Fibroblast of pulmonary artery (primary cell): Measurements from ENCODE around the gene ANXA2.

Experiments used
- DNase-seq: peaks from one replicate; pipeline ENCODE4 v3.0.0-alpha.2; 2010; ENCODE audit warnings: low read depth
- H3K4me3 ChIP-seq: replicated peaks from 2 replicates; pipeline ENCODE4 v1.5.1; 2011; ENCODE audit warnings: low read depth, mild to moderate bottlenecking, control low read depth, low read length, moderate library complexity
- CTCF ChIP-seq: IDR thresholded peaks from 2 replicates; pipeline ENCODE4 v1.5.1; 2011; ENCODE audit warnings: mild to moderate bottlenecking, control low read depth, low read length, inconsistent platforms; ENCODE audit errors: missing control alignments

Gene ANXA2

GRCh38 chr15:60353245-60353920 is 44.4 kb downstream of the ANXA2 start:
- DNase-seq, result no peak
- no peak for TF ChIP-seq CTCF
- H3K4me3 ChIP-seq, result no peak overlapping the region

DNA sequence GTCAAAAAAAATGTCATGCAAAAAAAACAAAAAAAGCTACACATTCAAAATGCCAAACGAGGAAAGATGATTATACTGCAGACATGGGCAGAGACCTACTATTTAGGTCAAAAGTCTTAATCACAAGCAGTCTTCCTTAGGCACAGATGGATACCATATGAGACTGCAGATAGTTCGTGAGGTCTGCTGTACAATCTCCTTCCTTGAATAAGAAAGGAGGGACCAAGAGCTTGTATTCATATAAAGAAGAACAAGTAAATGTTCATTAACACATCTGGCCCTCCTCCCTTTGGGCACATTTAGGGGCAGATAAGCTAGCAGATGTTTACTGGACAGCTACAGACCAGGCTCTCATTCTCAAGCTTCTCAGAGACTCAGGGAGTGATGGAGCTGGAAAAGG is 45.3 kb downstream of the ANXA2 start:
- H3K4me3 ChIP-seq, result no peak overlapping the region
- TF ChIP-seq CTCF, result no peak
- no peak for DNase-seq

- no peak for DNase-seq
- TF ChIP-seq CTCF, result no peak
- no peak overlapping the region for H3K4me3 ChIP-seq
These were observed 46.7 kb downstream of the ANXA2 start for GRCh38 chr15:60351066-60351465.

- DNase-seq, result no peak
- no peak for TF ChIP-seq CTCF
- H3K4me3 ChIP-seq, result no peak overlapping the region
These were observed 47.7 kb downstream of the ANXA2 start for GRCh38 chr15:60350108-60350507.

DNA sequence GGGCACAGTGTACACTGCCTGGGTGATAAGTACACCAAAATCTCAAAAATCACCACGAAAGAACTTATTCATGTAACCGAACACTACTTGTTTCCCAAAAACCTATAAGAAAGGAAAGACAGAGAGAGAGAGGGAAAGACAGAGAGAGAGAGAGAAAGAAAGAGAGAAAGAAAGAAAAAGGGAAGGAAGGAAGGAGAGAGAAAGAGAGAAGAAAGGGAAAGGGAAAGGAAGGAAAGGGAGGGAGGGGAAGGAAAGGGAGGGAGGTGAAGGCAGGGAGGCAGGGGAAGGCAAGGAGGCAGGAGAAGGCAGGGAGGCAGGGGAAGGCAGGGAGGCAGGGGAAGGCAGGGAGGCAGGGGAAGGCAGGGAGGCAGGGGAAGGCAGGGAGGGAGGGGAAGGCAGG is 48.2 kb downstream of the ANXA2 start:
- DNase-seq, result no peak
- no peak for TF ChIP-seq CTCF
- H3K4me3 ChIP-seq, result no peak overlapping the region

DNA sequence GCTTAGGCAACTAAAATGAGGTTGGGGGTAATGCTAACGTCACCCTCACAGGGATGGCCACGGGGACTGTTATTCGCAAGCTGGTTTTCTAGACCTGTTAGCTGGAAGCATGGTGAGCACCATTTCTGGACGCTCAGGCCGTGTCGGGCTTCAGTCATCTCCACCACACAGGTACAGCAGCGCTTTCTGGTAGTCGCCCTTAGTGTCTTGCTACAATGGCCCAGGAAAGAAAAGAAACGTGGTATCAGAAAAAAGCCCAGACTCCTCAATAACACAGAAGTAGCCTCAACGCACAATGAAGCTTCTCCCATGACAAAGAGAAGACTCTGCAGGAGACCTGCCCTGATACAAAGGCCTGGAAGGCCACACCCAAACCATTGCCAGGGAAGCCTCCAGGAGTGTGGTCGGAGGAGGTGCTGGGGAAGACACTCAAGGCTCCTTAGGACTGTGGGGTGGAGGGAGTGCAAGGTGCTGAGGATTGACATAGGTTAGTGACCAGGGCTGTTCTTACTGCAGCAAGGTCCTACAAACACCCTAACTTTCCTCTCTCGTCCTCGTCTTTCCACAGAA is 50.2 kb downstream of the ANXA2 start:
- TF ChIP-seq CTCF, result no peak
- no peak for DNase-seq
- H3K4me3 ChIP-seq, result no peak overlapping the region

DNA sequence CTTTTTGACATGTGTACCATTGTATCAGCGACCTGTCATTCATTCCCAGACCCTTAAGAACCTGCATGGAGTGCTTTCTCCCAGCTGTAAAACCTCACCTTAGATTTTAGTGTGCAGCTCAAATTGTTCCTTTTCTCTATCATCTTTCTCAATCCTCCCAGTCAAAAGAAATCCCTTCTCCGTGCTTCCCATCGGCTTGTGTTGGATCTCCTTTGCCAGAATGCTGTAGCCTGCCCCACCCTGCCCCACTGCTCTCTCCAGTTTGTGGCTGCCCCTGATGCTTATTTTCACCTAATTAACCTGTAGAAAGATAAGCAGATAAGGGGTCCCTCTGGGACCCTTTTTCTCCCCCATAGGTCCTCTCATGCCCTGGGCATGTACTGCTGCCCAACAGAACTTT is 51.1 kb downstream of the ANXA2 start:
- DNase-seq, result no peak
- H3K4me3 ChIP-seq, result no peak overlapping the region
- no peak for TF ChIP-seq CTCF
